Fibroblast of lung (primary cell): ENCODE measurements around the gene CCDC30.

Experiments
- CTCF ChIP-seq, 2 donors: IDR thresholded peaks in 1 of 2; conservative IDR thresholded peaks in 1 of 2; 1 replicate in 1 of 2; 2 replicates in 1 of 2; pipeline ENCODE4 v1.5.1; 2011 to 2012; ENCODE audit warnings: low read length in 2 of 2, control low read depth in 1 of 2, inconsistent platforms in 1 of 2, low read depth in 1 of 2, mild to moderate bottlenecking in 1 of 2
- EZH2 ChIP-seq: IDR thresholded peaks from 2 replicates; pipeline ENCODE4 v1.5.1; 2012; ENCODE audit warnings: low read length, control low read depth, mild to moderate bottlenecking; ENCODE audit errors: missing control alignments

GRCh38 chr1:42601472-42601871 is 138.4 kb downstream of the CCDC30 start:
- no peak for TF ChIP-seq CTCF (conservative IDR thresholded peaks at IDR 0.05 in 1 of 2, IDR thresholded peaks at IDR 0.05 in 1 of 2; ENCODE audit: low read depth in 1 of 2, low read length in 2 of 2)
- TF ChIP-seq EZH2 = no peak
